ENCODE measurements around the gene LRRC4C.

- no peak for TF ChIP-seq CTCF (IDR thresholded peaks at IDR 0.05)
- no peak for TF ChIP-seq EZH2 (IDR thresholded peaks at IDR 0.05)
- no peak for TF ChIP-seq EZH2phosphoT487 (IDR thresholded peaks at IDR 0.05)
Measured at GRCh38 chr11:40314327-40314726, 1145.1 kb downstream of the LRRC4C start.
